Stimulated activated CD8-positive, alpha-beta memory T cell treated with anti-CD3 and anti-CD28 coated beads, Interleukin-7, amount 100 ng/mL, for 48 hours (primary cell): ENCODE measurements around the gene TC2N.
"Not testable (repeated sequence)": the region's sequence is repeated elsewhere in the genome, so short reads cannot be mapped to it uniquely, and the experiment has no call there.

Source experiments
- DNase-seq, 2 donors: peaks; one replicate each; pipeline ENCODE4 v3.0.0-alpha.2; 2020; ENCODE audit warnings: low read depth in 1 of 2; ENCODE audit errors: extremely low read depth in 1 of 2

TC2N gene

DNA sequence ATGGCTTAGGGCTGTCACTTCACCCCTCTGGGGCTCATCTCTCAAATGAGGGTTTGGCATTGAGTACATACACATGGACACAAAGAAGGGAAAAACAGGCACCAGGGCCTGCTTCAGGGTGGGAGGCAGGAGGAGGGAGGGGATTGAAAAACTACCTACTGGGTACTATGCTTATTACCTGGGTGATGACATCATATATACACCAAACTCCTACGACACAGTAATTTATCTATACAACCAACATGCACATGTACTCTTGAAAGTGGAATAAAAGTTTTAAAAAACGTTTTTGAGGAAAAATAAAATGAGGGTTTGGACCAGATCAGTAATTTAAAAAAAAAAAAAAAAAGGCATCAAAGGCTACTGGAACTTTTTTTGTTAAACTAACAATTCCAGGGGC, 3.6 kb upstream of the TC2N start:
- DNase-seq: no peak

DNA sequence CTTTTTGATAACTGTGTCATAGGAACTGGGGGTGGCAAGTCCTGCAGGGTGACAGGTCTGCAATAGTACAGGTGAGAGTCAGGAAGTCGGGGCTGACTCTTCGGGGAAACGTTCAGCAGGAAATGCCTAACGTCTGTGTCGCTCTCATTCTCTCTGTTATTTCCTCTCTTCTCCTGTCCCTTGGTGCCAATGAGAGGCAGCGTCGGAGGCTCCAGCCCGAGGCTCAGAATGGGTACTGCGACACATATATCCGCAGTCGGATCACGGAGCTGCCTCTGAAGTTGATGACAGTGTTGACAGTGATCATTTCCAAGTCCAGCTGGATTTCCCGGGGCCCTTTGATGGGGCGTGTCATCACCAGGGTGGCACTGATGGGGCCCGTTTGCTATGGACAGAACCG, 2.7 kb upstream of the TC2N start:
- peak in 1 of 2 donors; percentile 29 for DNase-seq

DNA sequence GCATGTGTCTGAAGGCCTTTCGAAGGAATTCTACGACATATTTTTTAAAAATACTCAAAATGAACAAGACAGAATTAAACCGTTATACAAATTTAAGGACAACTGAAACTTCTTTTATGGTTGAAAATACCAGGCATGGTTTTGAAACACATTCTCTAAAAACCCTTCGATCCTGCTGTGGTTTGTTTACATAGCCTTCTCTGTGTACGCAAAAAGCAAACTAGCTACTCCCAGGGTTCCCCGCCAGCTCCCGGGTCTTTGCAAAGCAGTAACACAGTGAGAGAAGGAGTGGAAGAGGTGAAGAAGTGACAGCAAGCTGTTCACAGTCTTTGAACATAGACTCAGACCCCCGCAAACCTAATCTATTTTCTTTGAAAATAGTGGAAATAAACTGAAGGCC, 2.2 kb upstream of the TC2N start:
- DNase-seq: no peak

DNA sequence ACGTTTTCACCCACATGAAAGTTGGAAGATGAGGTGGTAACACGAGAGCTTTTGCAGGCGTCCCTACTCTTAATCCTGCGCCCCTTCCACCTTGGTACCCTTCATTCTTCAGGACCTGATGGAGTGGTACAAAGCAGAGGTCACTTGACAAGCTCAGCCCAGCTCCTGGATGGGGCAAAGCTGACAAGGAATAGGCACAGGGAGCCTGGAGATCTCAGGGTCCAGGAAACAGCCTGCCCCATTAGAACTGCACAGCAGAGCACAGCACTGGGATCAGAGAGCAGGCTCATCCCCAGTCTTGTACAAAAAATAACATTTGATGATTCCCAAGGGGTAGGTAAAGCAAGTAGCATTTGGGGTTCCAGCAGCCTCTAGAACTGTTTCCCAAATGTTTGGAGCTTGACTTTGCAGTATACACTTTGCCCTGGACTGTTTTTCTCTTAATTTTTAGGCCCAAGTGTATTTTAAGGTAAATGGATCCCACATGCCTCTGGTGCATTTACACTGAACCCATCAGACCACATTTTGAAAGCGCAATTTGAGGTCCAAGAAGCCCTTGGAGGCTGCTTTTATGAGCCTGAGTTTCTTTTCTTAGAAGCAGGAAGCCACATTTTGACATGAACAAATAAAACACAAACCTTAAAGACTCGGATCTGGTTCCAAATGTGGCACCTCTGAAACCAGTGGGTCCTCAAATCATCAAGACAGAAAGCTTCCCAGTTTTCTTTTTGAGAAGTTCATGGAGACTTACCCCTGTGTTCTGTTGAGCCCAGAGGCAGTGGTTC, 633 bp downstream of the TC2N start:
- DNase-seq: no peak

DNA sequence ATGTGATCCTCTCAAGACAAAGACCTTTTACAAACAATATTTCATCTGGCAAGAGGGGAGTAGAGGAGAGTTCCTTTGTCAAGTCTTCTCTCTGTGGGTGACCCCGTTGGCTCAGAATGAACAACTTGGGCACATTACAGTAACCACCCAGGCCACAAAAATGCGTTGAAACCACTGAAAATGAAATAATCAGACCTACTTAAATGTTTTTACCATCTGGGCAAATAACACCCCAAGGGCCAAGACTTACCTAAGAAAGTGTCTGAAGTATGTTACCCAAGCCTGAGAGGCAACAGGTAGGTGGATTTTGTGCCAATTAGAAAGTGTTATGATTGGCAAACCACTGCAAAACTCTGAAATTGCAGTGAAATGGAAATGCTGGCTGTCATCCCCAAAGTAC, 1.3 kb downstream of the TC2N start:
- peak in 1 of 2 donors; percentile 47 for DNase-seq

DNA sequence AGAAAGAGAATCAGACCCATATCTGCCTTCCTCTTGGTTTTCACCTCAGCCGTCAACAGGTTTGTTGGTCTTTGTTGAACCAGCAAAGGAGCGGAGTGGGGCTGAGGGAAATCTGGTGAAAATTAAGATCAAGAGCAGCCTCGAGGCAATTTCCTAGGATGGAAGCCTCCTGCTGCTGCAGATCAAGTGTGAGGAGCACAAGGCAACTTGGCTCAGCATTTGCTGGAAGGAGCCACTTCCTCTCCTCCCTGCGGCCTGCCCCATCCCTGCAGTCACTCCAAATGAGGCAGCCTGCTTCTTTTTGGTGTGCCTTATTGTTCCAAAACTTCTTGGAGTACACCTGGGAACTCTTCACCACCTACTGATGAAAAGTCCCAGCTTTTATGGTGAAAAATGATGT, 4.9 kb downstream of the TC2N start:
- no peak for DNase-seq

DNA sequence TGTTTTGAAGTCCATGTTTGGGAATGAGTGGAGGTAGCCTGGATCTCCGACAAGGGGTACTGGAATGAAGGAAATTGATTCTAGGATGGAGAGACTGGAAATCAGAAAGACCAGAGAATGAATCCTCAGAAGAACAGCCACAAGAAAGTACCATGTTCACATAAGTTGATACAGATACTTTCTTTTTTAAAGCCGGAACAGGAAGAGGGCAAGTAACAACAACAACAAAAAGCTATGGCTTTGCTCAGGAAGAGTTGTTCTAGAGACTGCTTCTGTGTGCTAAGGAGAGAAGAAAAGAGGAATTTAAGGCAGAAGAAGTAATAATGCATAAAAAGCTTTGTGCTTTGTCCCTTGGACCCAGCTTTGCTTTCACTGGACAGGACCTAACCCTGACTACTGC, 6.2 kb downstream of the TC2N start:
- no peak for DNase-seq

DNA sequence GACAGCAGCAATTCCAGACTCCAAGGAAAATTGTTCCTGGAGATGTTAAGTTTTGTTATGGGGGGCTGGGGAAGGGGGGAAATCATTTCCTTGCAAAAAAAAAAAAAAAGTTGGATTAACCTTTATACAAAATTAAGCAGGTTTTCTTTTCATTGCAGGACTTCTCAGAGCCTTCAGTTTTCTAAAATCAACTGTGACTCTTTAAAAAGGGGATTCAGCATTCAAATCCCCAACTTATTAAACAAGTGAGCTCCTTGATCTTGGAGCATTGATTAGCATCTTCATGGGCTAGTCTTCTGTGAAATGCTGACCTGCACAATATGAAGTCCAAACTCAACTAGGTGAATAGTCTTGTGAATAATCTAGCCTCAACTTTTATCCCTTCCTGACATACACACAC, 7.1 kb downstream of the TC2N start:
- DNase-seq: no peak

DNA sequence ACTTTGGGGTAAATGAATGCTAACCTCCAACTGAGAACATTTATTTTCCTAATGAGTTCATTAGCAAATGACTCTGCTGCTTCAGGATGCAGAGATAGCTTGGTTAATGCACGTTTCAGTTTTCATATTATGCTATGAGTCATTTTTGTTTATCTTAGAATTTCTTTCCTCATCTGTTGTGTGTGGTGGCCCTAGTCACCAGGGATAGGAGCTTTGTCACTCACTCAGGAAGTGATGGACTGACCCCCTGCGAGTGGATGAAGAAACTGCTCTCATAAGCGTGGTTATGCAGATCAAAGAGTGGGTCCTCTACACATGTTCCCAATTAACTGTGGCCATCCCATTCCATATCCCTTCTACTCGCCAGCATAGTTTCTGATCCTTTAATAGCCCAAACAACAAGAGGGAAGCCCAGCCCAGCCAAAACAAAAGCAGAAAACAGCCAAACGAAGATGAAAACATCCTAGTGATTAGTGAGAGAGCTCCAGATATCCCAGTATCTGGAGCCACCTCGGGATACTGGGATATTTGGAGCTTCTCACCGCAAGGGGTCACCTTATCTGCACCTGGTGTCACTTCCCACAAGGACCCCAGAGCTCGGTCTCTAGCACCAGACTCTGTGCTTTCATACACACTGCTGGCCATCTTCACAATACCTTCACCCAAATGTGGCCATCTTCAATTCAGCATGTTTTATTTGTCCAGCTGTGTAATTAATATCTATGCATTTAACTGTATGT, 8.6 kb downstream of the TC2N start:
- no peak for DNase-seq

DNA sequence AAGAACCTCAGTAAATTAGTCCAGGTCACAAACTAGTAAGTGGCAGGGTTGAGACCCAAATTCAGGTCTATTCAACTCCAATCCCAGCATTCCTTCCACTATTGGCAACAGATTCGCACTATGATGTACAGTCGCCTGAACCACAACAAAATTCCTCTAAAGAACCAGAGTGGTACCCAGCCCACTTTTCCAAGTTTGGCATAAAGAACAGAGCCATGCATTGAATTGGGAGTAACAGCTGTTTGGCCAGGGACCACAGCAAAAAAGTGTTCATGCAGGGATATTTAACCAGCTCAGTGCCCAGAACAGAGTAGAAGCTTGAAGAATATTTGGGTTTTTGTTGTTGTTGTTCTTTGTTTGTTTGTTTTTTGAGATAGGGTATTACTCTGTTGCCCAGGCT, 9.7 kb downstream of the TC2N start:
- DNase-seq: no peak

DNA sequence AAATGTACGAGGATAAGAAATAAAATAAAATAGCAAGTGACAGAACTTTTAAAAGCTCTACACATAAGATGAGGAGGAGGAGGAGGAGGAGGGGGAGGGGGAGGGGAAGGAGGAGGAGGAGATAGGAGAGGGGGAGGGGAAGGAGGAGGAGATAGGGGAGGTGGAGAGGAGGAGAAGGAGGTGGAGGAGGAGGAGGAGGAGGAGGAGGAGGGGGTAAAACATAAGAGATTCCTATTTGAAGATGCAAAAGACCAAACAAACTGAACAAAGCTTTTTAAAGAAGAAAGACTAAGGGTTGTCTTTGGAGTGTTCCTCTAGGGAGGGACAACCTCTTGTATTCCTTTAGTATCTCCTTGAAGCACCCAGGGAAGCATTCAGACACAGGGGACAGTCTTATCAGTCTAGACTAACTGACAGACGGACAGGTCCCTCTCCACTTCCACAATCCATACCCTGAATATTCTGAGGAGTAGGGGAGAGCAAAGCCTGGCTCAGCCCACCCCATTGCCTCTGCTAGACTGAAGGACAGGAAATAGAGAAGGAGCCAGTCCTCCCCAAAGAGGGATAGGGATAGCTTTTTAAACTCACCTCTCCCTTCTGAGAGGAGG, 12.9 kb downstream of the TC2N start:
- no peak for DNase-seq

DNA sequence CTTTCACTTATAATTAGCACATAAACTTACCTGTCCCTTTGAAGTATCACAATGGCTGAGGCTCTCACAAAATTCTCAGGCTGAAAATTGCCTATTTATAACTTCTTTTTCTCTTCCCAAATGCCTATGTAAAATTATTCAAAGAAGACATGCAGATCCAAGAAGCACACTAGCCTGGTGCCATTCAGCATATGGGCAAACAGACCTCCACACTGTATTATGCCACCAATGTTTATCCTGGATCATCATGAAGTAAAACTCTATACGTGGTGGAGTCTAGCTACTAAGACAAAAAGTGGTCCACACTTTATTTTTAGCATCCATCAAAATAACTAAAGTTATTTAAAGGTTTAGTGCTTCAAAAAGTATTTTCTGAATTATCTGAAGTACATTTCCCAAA, 15.8 kb downstream of the TC2N start:
- no peak for DNase-seq

DNA sequence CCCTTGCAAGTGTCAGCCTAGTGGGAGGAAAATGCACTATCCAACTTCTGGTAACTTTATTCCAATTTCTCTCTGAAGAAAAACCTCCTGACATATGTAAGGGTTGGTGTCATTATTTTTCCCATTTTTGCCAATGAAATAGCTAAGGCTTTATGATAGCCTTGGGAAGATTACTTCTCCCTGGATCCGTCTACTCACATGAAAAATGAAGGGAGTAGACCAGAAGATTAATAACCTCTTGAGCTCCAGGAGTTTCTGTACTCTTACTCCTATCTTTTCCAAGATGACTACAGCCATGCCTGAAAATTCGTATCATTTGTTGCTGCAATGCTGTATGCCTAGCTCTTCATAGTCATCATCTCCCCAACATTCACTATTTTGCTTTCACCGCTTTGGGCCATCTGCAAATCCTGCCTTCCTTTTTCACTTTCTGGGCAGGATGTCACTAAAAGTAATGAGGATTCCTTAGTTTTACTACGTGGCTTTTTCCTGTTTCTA, 18.8 kb downstream of the TC2N start:
- DNase-seq: no peak

DNA sequence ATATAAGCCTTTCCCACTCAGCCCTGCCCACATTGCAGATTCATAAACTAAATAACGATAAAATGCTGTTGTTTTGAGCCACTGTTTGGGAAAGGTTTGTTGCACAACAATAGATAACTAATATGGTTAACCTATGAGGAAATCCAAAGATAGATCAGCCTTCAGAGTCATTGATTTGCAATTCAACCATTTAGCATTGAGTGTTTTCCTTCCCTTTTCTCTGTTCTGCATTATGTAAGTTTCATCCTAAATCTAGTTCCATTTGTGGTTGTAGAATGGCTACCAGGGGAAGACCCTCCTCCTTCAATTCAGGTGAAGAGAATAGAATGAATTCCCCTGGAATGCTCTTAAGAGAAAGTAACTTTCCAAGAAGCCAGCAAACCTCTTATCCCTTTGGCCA, 19.6 kb downstream of the TC2N start:
- no peak for DNase-seq

DNA sequence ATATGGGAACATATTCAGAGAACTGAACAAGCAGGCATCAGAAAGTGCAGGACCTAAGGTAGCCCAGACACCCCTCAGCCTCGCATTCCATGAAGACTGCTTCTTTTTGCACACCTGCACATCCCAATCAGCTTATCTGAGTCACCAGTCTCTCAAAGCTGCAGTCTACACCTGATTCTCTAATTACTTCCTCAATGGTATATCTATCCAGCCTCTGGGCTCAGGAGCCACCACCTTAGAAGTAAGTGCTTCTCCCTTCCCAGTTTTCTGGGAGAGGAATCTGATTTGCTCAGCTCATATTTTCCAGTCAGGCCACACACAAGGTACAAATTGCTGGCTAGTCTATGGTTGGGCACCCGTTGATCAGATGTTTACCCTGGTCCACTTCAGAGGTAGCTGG, 21.7 kb downstream of the TC2N start:
- no peak for DNase-seq

DNA sequence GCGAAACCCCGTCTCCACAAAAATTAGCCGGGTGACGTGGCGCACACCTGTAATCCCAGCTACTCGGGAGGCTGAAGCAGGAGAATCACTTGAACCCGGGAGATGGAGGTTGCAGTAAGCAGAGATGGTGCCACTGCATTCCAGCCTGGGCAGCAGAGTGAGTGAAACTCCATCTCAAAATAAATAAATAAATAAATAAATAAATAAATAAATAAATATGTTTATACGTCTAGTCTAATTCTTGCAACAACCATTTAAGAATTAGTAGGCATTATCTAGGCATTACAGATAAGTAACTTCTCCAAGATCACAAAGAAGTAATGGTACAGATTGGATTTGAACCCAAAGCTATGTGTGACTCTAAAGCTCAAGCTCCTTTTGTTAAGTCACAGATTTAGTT, 22.3 kb downstream of the TC2N start:
- DNase-seq: not testable (repeated sequence)

DNA sequence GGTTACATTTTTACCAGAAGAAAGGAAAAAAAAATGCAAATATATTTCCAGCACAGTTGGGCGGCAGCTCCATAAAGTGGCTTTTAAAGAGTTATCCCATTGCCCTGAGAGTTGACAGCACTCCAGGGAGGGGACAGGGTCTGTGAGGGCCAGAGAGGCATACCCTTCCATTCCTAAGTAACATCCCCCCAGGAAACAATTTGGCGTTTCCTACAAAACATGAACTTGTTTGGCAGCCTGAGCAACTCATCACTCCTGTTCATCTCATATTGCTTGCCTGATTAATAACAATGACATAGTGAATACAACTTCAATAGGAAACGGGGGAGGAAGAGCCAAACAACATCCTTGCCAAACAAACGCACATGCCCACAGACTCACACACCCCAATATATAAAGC, 23.3 kb downstream of the TC2N start:
- no peak for DNase-seq

DNA sequence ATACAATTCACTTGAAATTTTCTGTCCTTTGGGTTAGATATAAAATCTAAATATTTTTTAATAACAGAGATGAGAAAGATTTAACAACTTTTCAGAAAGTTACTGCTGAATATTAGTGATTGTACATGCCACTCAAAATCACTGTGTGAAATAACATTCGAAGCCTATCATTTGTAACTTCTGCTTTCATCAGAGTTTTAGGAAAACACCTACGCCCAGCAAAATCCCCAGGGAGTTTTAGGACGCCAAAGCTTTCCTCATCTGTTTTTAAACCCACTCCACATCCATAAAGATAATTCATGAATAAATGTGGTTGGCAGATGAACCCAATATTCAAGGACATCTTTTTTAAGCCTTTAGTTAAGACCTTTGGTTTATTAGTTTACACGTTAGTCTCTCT, 23.9 kb downstream of the TC2N start:
- DNase-seq: no peak

DNA sequence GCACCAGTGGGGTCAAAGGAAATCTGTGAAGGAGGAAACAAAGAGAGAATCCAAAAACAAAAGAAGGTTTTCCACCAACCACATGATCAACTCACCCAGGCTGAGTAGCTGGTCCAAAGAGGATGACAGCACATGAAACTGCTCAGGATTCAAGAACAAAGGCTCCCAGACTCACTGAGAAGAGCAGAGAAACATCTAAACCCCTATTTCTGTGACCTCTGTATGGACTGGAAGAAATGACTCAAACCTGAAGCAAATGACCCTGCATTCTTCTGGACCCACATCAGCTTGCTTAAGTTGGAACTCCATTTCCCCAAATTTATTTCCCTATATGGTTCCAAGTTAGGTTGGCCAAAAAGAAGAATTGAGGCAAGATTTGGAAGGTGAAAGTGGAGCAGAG, 26.3 kb downstream of the TC2N start:
- DNase-seq: no peak

DNA sequence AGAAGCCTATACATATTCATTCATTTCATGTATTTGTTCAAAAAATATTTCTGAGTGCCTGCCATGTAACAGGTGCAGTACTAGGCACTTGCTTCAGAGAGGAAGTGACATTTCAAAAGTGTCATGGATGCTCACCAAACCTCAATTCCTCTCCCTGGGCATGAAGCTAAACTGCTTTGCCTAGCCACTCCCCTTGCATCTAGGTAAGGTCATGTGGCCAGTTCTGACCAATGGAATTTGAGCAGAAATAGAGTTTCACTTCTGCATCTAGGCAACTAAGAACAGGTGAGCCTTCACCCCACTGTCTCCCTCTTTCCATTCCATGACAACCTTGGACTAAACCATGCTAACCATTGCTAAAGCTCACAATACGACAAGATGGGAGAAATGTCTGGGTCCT, 27.6 kb downstream of the TC2N start:
- DNase-seq: no peak

DNA sequence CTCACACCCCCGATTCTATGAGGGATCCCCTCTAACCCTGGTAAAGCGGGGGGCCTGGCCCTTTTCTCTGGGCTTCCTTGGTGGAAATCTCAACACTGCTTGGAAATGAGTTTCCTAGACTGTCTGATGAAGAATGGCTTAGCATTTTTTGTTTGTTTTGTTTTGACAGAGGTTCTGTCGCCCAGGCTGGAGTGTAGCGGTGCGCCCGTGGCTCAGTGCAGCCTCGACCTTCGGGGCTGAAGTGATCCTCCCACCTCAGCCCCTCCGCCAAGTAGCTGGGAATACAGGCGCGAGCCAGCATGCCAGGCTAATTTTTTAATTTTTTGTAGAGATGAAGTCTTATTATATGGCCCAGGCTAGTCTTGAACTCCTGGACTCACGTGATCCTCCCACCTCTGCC, 30.3 kb downstream of the TC2N start:
- no peak for DNase-seq
